Gastroesophageal sphincter (tissue), 4 donors: ENCODE results near the gene CDK17. TPM values are rescaled to one million over a fixed set of nuclear protein-coding genes. Genes with fewer than 3 reads are reported as not detected.
A peak's percentile ranks its signal among the peaks of the same experiment; 100 is the strongest.
"Not testable (repeated sequence)": the region's sequence is repeated elsewhere in the genome, so short reads cannot be mapped to it uniquely, and the experiment has no call there.

Source experiments
- ATAC-seq: fragments of 150-250 bp; one replicate; pipeline ENCODE4 v1.9.1; 2016; ENCODE audit warnings: mild to moderate bottlenecking, moderate library complexity
- H3K27ac ChIP-seq, 4 donors: fragments of 200-600 bp; sonication (generic) in 3 of 4; 1 replicate in 3 of 4; 2 replicates in 1 of 4; pipeline ENCODE4 v1.5.1; 2016 to 2019
- H3K27me3 ChIP-seq: fragments of 200-600 bp; sonication (generic); one replicate; pipeline ENCODE4 v1.5.1; 2019
- H3K36me3 ChIP-seq, 2 donors: fragments of 200-600 bp; sonication (generic); one replicate each; pipeline ENCODE4 v1.5.1; 2019; ENCODE audit warnings: control low read depth in 1 of 2
- H3K4me1 ChIP-seq, 3 donors: fragments of 200-600 bp; sonication (generic); 1 replicate in 2 of 3; 2 replicates in 1 of 3; pipeline ENCODE4 v1.5.1; 2016 to 2019; ENCODE audit warnings: control low read depth in 2 of 3
- H3K4me3 ChIP-seq, 2 donors: fragments of 200-600 bp; sonication (generic); one replicate each; pipeline ENCODE4 v1.5.1; 2019; ENCODE audit warnings: mild to moderate bottlenecking in 1 of 2, moderate library complexity in 1 of 2
- H3K9me3 ChIP-seq, 3 donors: fragments of 200-600 bp; sonication (generic); one replicate each; pipeline ENCODE4 v1.5.1; 2017 to 2019; ENCODE audit warnings: control low read depth in 2 of 3
- CTCF ChIP-seq, 4 experiments: fragments of 200-600 bp in 2 of 4; fragments of 450-650 bp in 2 of 4; sonication (generic) in 1 of 4; IDR thresholded peaks; one replicate each; pipeline ENCODE4 v1.5.1; 2017 to 2019; ENCODE audit warnings: antibody characterized with exemption in 4 of 4, mild to moderate bottlenecking in 2 of 4, moderate library complexity in 2 of 4
- EP300 ChIP-seq: sonication (generic); formaldehyde crosslinking; IDR thresholded peaks from one replicate; pipeline ENCODE4 v1.6.1; 2017; ENCODE audit warnings: antibody characterized with exemption, mild to moderate bottlenecking
- POLR2A ChIP-seq, 2 donors: fragments of 450-650 bp; IDR thresholded peaks; one replicate each; pipeline ENCODE4 v1.6.1; 2017; ENCODE audit warnings: antibody characterized with exemption in 2 of 2, mild to moderate bottlenecking in 2 of 2, moderate library complexity in 1 of 2
- POLR2AphosphoS5 ChIP-seq: sonication (generic); formaldehyde crosslinking; IDR thresholded peaks from one replicate; pipeline ENCODE4 v1.6.1; 2017; ENCODE audit warnings: antibody characterized with exemption
- whole genome bisulfite sequencing, 2 donors: methylation state at CpG; one replicate each; pipeline ENCODE4 v1.1.5; 2018; ENCODE audit warnings: low coverage in 1 of 2; 5-methylcytosine and 5-hydroxymethylcytosine counted together
- total RNA-seq, 4 donors: library from RNA; depleted of rRNA; stranded (reverse); fragments of >200 nt; gene quantifications; one replicate each; pipeline ENCODE4 v1.1.0, GENCODE V29; 2016

Gene CDK17
- total RNA-seq, 4 donors from 2014 or later, result 54.4 to 77.9 (median 62.9) TPM

DNA sequence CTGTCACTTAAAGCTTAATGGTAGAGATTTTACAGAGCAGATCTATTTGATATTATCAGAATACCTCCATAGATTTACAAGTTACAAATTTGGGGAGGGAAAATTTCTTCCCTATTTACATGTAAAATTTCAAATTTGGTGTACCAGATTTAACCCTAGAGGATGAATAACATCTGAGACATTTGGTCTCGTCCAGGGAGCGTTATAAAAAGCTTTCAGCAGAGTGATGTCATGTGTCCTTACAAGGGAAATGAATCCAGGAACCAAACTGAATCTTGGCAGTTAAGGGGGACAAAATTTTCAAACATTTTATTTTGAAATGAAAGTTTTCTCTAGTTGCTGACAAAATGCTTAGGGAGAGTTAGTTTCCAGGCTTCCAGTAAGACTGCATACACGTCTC lies 4.5 kb upstream of the CDK17 start:
- no peak overlapping the region for H3K4me3 ChIP-seq
- H3K36me3 ChIP-seq, result no peaks in the 10 kb centered on the region
- no peaks in the 10 kb centered on the region for H3K27me3 ChIP-seq
- H3K9me3 ChIP-seq, result no peaks in the 10 kb centered on the region
- peaks cover 0 to 5% (median 3%) of the 10 kb centered on the region in 3 donors for H3K4me1 ChIP-seq
- no peak for TF ChIP-seq EP300
- TF ChIP-seq POLR2AphosphoS5, result no peak
- TF ChIP-seq POLR2A (IDR thresholded peaks at IDR 0.05), result no peak
- TF ChIP-seq CTCF (IDR thresholded peaks at IDR 0.05), result no peak
- WGBS, 2 donors, result 12 to 31% methylated on average over 3 of the region's 3 CpGs
- no peak for ATAC-seq
- H3K27ac ChIP-seq, result no peak overlapping the region

GRCh38 chr12:96403870-96404269 lies 3.6 kb upstream of the CDK17 start:
- Histone ChIP-seq H3K27me3 (no peaks in the 10 kb centered on the region), H3K9me3 (no peaks in the 10 kb centered on the region), H3K4me3 (no peak overlapping the region), H3K4me1 (peaks cover 0 to 5% (median 3%) of the 10 kb centered on the region in 3 donors), H3K27ac (no peak overlapping the region), H3K36me3 (no peaks in the 10 kb centered on the region)
- ATAC-seq, result no peak
- TF ChIP-seq CTCF (IDR thresholded peaks at IDR 0.05), result no peak
- TF ChIP-seq POLR2AphosphoS5, result no peak
- TF ChIP-seq POLR2A (IDR thresholded peaks at IDR 0.05), result no peak
- no peak for TF ChIP-seq EP300
- 86 to 100% methylated on average over 1 of the region's 1 CpG for WGBS, 2 donors

GRCh38 chr12:96402522-96402921 lies 2.3 kb upstream of the CDK17 start:
- not testable (repeated sequence) for H3K36me3 ChIP-seq, H3K9me3 ChIP-seq, ATAC-seq, H3K27ac ChIP-seq, H3K4me3 ChIP-seq, H3K27me3 ChIP-seq
- peaks cover 0 to 16% (median 3%) of the 10 kb centered on the region in 3 donors for H3K4me1 ChIP-seq
- WGBS, 2 donors, result 94% methylated on average over 6 to 8 of the region's 8 CpGs

- peaks cover 0 to 20% (median 3%) of the 10 kb centered on the region in 3 donors for H3K4me1 ChIP-seq
- no peak for TF ChIP-seq CTCF (IDR thresholded peaks at IDR 0.05)
- no peak for TF ChIP-seq POLR2A (IDR thresholded peaks at IDR 0.05)
- no peak for TF ChIP-seq EP300
- H3K4me3 ChIP-seq, result no peak overlapping the region
- no peaks in the 10 kb centered on the region for H3K9me3 ChIP-seq
- no peaks in the 10 kb centered on the region for H3K27me3 ChIP-seq
- ATAC-seq, result no peak
- no peaks in the 10 kb centered on the region for H3K36me3 ChIP-seq
- H3K27ac ChIP-seq, result peak overlapping the region in 2 of 4 donors; percentile 98 to 99
- WGBS, 2 donors, result 75 to 96% methylated on average over 6 of the region's 6 CpGs
These were observed 1.8 kb upstream of the CDK17 start for GRCh38 chr12:96402061-96402460.

GRCh38 chr12:96401076-96401871 lies 1.0 kb upstream of the CDK17 start:
- peak; percentile 2 for ATAC-seq

More at GRCh38 chr12:96401076-96401871, 1.0 kb upstream of the CDK17 start:
- Histone ChIP-seq H3K9me3 (no peaks in the 10 kb centered on the region), H3K27ac (peak overlapping the region; percentile 68 to 100 (median 98)), H3K36me3 (no peaks in the 10 kb centered on the region), H3K4me1 (peaks cover 0 to 26% (median 3%) of the 10 kb centered on the region in 3 donors), H3K27me3 (no peaks in the 10 kb centered on the region), H3K4me3 (peak overlapping the region; percentile 85 to 90)
- TF ChIP-seq POLR2AphosphoS5 (no peak), EP300 (no peak), CTCF (IDR thresholded peaks at IDR 0.05) (peak; percentile 12 to 57 (median 54)), POLR2A (IDR thresholded peaks at IDR 0.05) (no peak)
- WGBS, 2 donors, result 9 to 10% methylated on average over 17 to 18 of the region's 18 CpGs
